Kidney (tissue), 14 donors: Measurements from ENCODE around the gene ZBTB8A. TPM values are rescaled to one million over a fixed set of nuclear protein-coding genes. Genes with fewer than 3 reads are reported as not detected.

Experiments
- DNase-seq, 5 donors: peaks; one replicate each; pipeline ENCODE4 v3.0.0-alpha.2; 2013 to 2020
- FAIRE-seq: peaks from 2 replicates; lab custom pipeline; 2012; peaks lifted over from hg19 to GRCh38; lab: Jason Lieb, UNC
- H3K27ac ChIP-seq, 2 donors: one replicate each; pipeline ENCODE4 v1.7.0; 2013; ENCODE audit warnings: low read depth in 2 of 2, low read length in 2 of 2, inconsistent platforms in 1 of 2
- H3K27me3 ChIP-seq: one replicate; pipeline ENCODE4 v1.7.1; 2013; ENCODE audit warnings: low read length, inconsistent platforms; ENCODE audit not compliant: control insufficient read depth, insufficient read depth
- H3K36me3 ChIP-seq, 3 donors: one replicate each; pipeline versions ENCODE4 v1.7.0 to v1.7.1; 2013; ENCODE audit warnings: low read length in 3 of 3, control low read depth in 1 of 3, inconsistent platforms in 1 of 3; ENCODE audit not compliant: insufficient read depth in 3 of 3, control insufficient read depth in 2 of 3
- H3K4me1 ChIP-seq, 3 donors: one replicate each; pipeline versions ENCODE4 v1.7.0 to v1.7.1; 2013; ENCODE audit warnings: low read length in 3 of 3, inconsistent platforms in 1 of 3, low read depth in 1 of 3; ENCODE audit not compliant: control insufficient read depth in 2 of 3, insufficient read depth in 2 of 3
- H3K4me3 ChIP-seq, 3 donors: one replicate each; pipeline versions ENCODE4 v1.7.0 to v1.8.1; 2013; ENCODE audit warnings: low read length in 3 of 3, control low read depth in 1 of 3, inconsistent platforms in 1 of 3
- H3K9ac ChIP-seq, 3 donors: one replicate each; pipeline versions ENCODE4 v1.7.0 to v1.7.1; 2013; ENCODE audit warnings: low read length in 3 of 3, control low read depth in 1 of 3, inconsistent platforms in 1 of 3
- H3K9me3 ChIP-seq, 3 donors: one replicate each; pipeline versions ENCODE4 v1.7.0 to v1.7.1; 2013; ENCODE audit warnings: low read length in 3 of 3, control low read depth in 1 of 3, inconsistent platforms in 1 of 3; ENCODE audit not compliant: control insufficient read depth in 2 of 3, insufficient read depth in 1 of 3
- CTCF ChIP-seq: IDR thresholded peaks from 3 replicates; pipeline ENCODE4 v1.5.1; 2012; ENCODE audit warnings: mild to moderate bottlenecking, moderate library complexity, borderline replicate concordance; ENCODE audit not compliant: insufficient read depth; ENCODE audit errors: extremely low read depth
- intact Hi-C: fragments of 100-400 bp; cut with DNase I; formaldehyde crosslinking; loops from one replicate; pipeline ENCODE4 v1.11.1; 2022
- polyA plus RNA-seq: library from polyadenylated mRNA; stranded (reverse); fragments of 350-450 nt; fragmentation: Illumina TruSeq; extraction: RNeasy Lipid Tissue Mini Kit (QIAGEN cat#74804); gene quantifications from one replicate; pipeline ENCODE4 v1.2.3, GENCODE V29; 2014; ENCODE audit warnings: low read depth, low replicate concordance; ENCODE audit not compliant: insufficient read depth
- total RNA-seq: library from RNA; stranded (reverse); fragmentation: NEBNext Ultra II Directional; extraction: Animal tissue kit (Norgen Biotek cat#: 25700); gene quantifications from one replicate; pipeline ENCODE4 v1.2.1, GENCODE V29; 2021
- donor health status: control.
- donor health status: control.
- donor health status: control.
- donor health status: control.
- donor health status: control.
- donor health status: DM: yes; HTN: yes; CAD: no.
- donor health status: Normal renal cell carcinoma (clear cell type).

Gene ZBTB8A
- total and polyA plus RNA-seq, 2 donors from 2014 or later: 1.8 to 10.4 TPM

GRCh38 chr1:32536764-32537163, 2.5 kb upstream of the ZBTB8A start:
- Histone ChIP-seq H3K27me3 (no peaks in the 10 kb centered on the region), H3K4me1 (no peaks in the 10 kb centered on the region), H3K36me3 (no peaks in the 10 kb centered on the region), H3K27ac (no peak overlapping the region), H3K9me3 (no peaks in the 10 kb centered on the region), H3K4me3 (no peak overlapping the region), H3K9ac (no peak overlapping the region)
- no peak for DNase-seq
- intact Hi-C loops: no loop called here
- FAIRE-seq: no peak
- TF ChIP-seq CTCF: no peak

GRCh38 chr1:32539584-32540571, 651 bp downstream of the ZBTB8A start:
- no peak for TF ChIP-seq CTCF
- FAIRE-seq (no peak), DNase-seq (peak in 4 of 5 donors; percentile 36 to 75 (median 63))
- Histone ChIP-seq H3K27ac (no peak overlapping the region), H3K9ac (peak overlapping the region; percentile 32 to 65 (median 63)), H3K36me3 (no peaks in the 10 kb centered on the region), H3K4me1 (no peaks in the 10 kb centered on the region), H3K27me3 (no peaks in the 10 kb centered on the region), H3K4me3 (peak overlapping the region; percentile 78 to 83 (median 83)), H3K9me3 (no peaks in the 10 kb centered on the region)
- intact Hi-C loops: no loop called here

- H3K36me3 ChIP-seq: no peaks in the 10 kb centered on the region
- TF ChIP-seq CTCF: no peak
- H3K9ac ChIP-seq: no peak overlapping the region
- no peak for FAIRE-seq
- H3K27me3 ChIP-seq: no peaks in the 10 kb centered on the region
- no peaks in the 10 kb centered on the region for H3K4me1 ChIP-seq
- no peak overlapping the region for H3K27ac ChIP-seq
- peak in 2 of 5 donors; percentile 14 to 16 for DNase-seq
- H3K4me3 ChIP-seq: peak overlapping the region in 2 of 3 donors; percentile 14 to 83
- intact Hi-C loops: no loop called here
- H3K9me3 ChIP-seq: no peaks in the 10 kb centered on the region
These were observed 1.4 kb downstream of the ZBTB8A start for GRCh38 chr1:32540605-32541004.
